K562 (cell line): ENCODE data around the gene PELI2. TPM values are rescaled to one million over a fixed set of nuclear protein-coding genes. Genes with fewer than 3 reads are reported as not detected.

ENCODE experiments used
- ATAC-seq: fragments of 200-7000 bp; cut with Tn5 transposase; 3 replicates; pipeline ENCODE4 v1.9.1; 2020; ENCODE audit warnings: moderate library complexity
- BruUV-seq: library from RNA; stranded (reverse); fragments of 400-500 nt; replicated peaks from 2 replicates; lab custom pipeline; 2021; lab: Mats Ljungman, UMichigan
- CTCF ChIA-PET: fragments of 300-600 bp; formaldehyde crosslinking; extraction: SDS; loops from one replicate; lab custom pipeline; 2021; ENCODE audit warnings: low intra/inter-chr PET ratio; lab: Yijun Ruan, JAX
- POLR2A ChIA-PET: fragments of 300-600, 350-650 bp; sonication (Branson Sonifier 250); formaldehyde crosslinking; extraction: SDS; loops from one replicate; lab custom pipeline; 2021; ENCODE audit warnings: antibody characterized with exemption, inconsistent platforms; lab: Yijun Ruan, JAX
- DNase-seq, 4 experiments: peaks; one replicate each; pipeline versions ENCODE4 v3.0.0 to v3.0.0-alpha.2; 2011 to 2018; ENCODE audit warnings: low spot score in 3 of 4, mixed read lengths in 3 of 4; ENCODE audit errors: extremely low read depth in 1 of 4
- FAIRE-seq: peaks from 2 replicates; lab custom pipeline; 2011; peaks lifted over from hg19 to GRCh38; lab: Jason Lieb, UNC
- H2AFZ ChIP-seq: 2 replicates; pipeline ENCODE4 v1.6.0; 2011; ENCODE audit warnings: low read depth, low read length, control low read depth, inconsistent platforms
- H3K27ac ChIP-seq: fragments of 200-600 bp; 3 replicates; pipeline ENCODE4 v1.8.0; 2011; ENCODE audit warnings: low read depth, mild to moderate bottlenecking, control low read depth, inconsistent platforms, low read length, moderate library complexity, mixed read lengths; ENCODE audit errors: extremely low read depth
- H3K27me3 ChIP-seq, 2 experiments: fragments of 300-600 bp in 1 of 2; 2 replicates in 1 of 2; 3 replicates in 1 of 2; pipeline versions ENCODE4 v1.6.0 to v1.8.0; 2011; ENCODE audit warnings: inconsistent platforms in 2 of 2, low read length in 2 of 2, mild to moderate bottlenecking in 1 of 2, mixed read lengths in 1 of 2, moderate library complexity in 1 of 2; ENCODE audit not compliant: control insufficient read depth in 2 of 2, insufficient read depth in 2 of 2
- H3K36me3 ChIP-seq: fragments of 300-600 bp; 3 replicates; pipeline ENCODE4 v1.8.0; 2011; ENCODE audit warnings: mild to moderate bottlenecking, low read length, inconsistent platforms; ENCODE audit not compliant: control insufficient read depth, insufficient read depth
- H3K4me1 ChIP-seq, 2 experiments: fragments of 200-600 bp in 1 of 2; replicated peaks in 1 of 2; 2 replicates in 1 of 2; 3 replicates in 1 of 2; pipeline versions ENCODE4 v1.5.1 to v1.8.0; 2011; ENCODE audit warnings: inconsistent platforms in 2 of 2, low read length in 2 of 2, mild to moderate bottlenecking in 1 of 2, mixed read lengths in 1 of 2, moderate library complexity in 1 of 2; ENCODE audit not compliant: control insufficient read depth in 2 of 2, insufficient read depth in 2 of 2
- H3K4me2 ChIP-seq: 2 replicates; pipeline ENCODE4 v1.6.1; 2011; ENCODE audit warnings: low read length, control low read depth, inconsistent platforms, mixed read lengths; ENCODE audit not compliant: insufficient read depth
- H3K4me3 ChIP-seq: fragments of 200-600 bp; sonication (generic), shearing (Covaris generic); 2 replicates; pipeline ENCODE4 v1.5.1; 2016; ENCODE audit warnings: control low read depth, inconsistent platforms
- H3K79me2 ChIP-seq: fragments of 200-600 bp; 3 replicates; pipeline ENCODE4 v1.8.0; 2011; ENCODE audit warnings: low read length, inconsistent platforms; ENCODE audit not compliant: control insufficient read depth, insufficient read depth
- H3K9ac ChIP-seq, 2 experiments: 2 replicates each; pipeline versions ENCODE4 v1.6.0 to v1.6.1; 2011; ENCODE audit warnings: low read depth in 2 of 2, low read length in 2 of 2, control low read depth in 1 of 2, inconsistent platforms in 1 of 2, mild to moderate bottlenecking in 1 of 2, mixed read lengths in 1 of 2; ENCODE audit not compliant: insufficient read depth in 1 of 2
- H3K9me1 ChIP-seq: one replicate; pipeline ENCODE4 v1.6.0; 2011; ENCODE audit warnings: inconsistent platforms, mild to moderate bottlenecking, low read length, moderate library complexity; ENCODE audit not compliant: control insufficient read depth, insufficient read depth
- H3K9me3 ChIP-seq: replicated peaks from 2 replicates; pipeline ENCODE4 v1.5.1; 2011; ENCODE audit warnings: low read depth, low read length, inconsistent platforms; ENCODE audit not compliant: control insufficient read depth, insufficient read depth
- H4K20me1 ChIP-seq: replicated peaks from 2 replicates; pipeline ENCODE4 v1.6.1; 2011; ENCODE audit warnings: low read length, inconsistent platforms, mixed read lengths; ENCODE audit not compliant: control insufficient read depth, insufficient read depth
- ETV6 ChIP-seq, 3 experiments: fragments of 150-350 bp in 1 of 3; sonication (generic) in 1 of 3; formaldehyde crosslinking in 1 of 3; IDR thresholded peaks; 2 replicates each; pipeline versions ENCODE4 v1.6.1 to v1.8.0; 2014 to 2022; ENCODE audit warnings: borderline replicate concordance in 2 of 3, low read depth in 2 of 3, antibody characterized with exemption in 1 of 3, low read length in 1 of 3, mild to moderate bottlenecking in 1 of 3, missing genetic modification reagents in 1 of 3
- FUS ChIP-seq: fragments of 200-400 bp; formaldehyde crosslinking; optimal IDR thresholded peaks from 2 replicates; pipeline ENCODE3; 2017; ENCODE audit warnings: low read depth, low read length
- IRF9 ChIP-seq: fragments of 450-650 bp; IDR thresholded peaks from 2 replicates; pipeline ENCODE4 v1.6.1; 2016; ENCODE audit warnings: missing biosample characterization, missing genetic modification characterization
- NFATC3 ChIP-seq: fragments of 450-650 bp; IDR thresholded peaks from 2 replicates; pipeline ENCODE4 v1.6.1; 2017; ENCODE audit warnings: mild to moderate bottlenecking
- NFE2L1 ChIP-seq: fragments of 450-650 bp; IDR thresholded peaks from 2 replicates; pipeline ENCODE4 v1.6.1; 2016; ENCODE audit warnings: missing genetic modification characterization, low read depth, mild to moderate bottlenecking, missing compliant biosample characterization, moderate library complexity, borderline replicate concordance
- PRPF4 ChIP-seq: fragments of 200-400 bp; formaldehyde crosslinking; IDR thresholded peaks from one replicate; pipeline ENCODE4 v1.6.1; 2017; ENCODE audit warnings: low read length, low read depth, mild to moderate bottlenecking; ENCODE audit not compliant: insufficient read depth, poor library complexity, severe bottlenecking
- RAD21 ChIP-seq, 2 experiments: fragments of 250-450 bp in 1 of 2; fragments of 450-650 bp in 1 of 2; sonication (Bioruptor Pico) in 1 of 2; formaldehyde crosslinking in 1 of 2; IDR thresholded peaks in 1 of 2; conservative IDR thresholded peaks in 1 of 2; 2 replicates each; pipeline versions ENCODE4 v1.4.0 to v1.8.0; 2020 to 2022; ENCODE audit warnings: mild to moderate bottlenecking in 2 of 2, moderate library complexity in 1 of 2
- ZNF511 ChIP-seq: sonication (generic); formaldehyde crosslinking; IDR thresholded peaks from 2 replicates; pipeline ENCODE4 v1.8.0; 2022; ENCODE audit warnings: mild to moderate bottlenecking, missing genetic modification reagents
- WGBS: fragments of 100-300 bp; shearing (Covaris generic); methylation state at CpG from one replicate; pipeline ENCODE4 v1.1.6; 2016; ENCODE audit warnings: low coverage, mixed read lengths; ENCODE audit not compliant: insufficient coverage; ENCODE audit errors: missing lambda C conversion rate; 5-methylcytosine and 5-hydroxymethylcytosine counted together
- in situ Hi-C: fragments of 300-500 bp; cut with MboI; formaldehyde crosslinking; loops from 4 replicates; pipeline ENCODE4 v1.15.0; 2018; ENCODE audit warnings: inconsistent platforms, mixed read lengths
- intact Hi-C: fragments of 100-400 bp; cut with micrococcal nuclease; formaldehyde crosslinking; loops from 2 replicates; pipeline ENCODE4 v1.14.2; 2022
- polyA plus RNA-seq, 8 experiments: library from polyadenylated mRNA; depleted of rRNA in 4 of 8; stranded (reverse) in 5 of 8; unstranded in 3 of 8; fragments of >200 nt; fragmentation: Nextera tagmentation in 2 of 8; fragmentation: Illumina TruSeq in 1 of 8; extraction: Ambion mirVana in 2 of 8; extraction: Trizol in 1 of 8; gene quantifications; 2 replicates each; pipeline versions ENCODE4 v1.2.1 to v1.2.3, GENCODE V29; 2011 to 2014; ENCODE audit warnings: inconsistent platforms in 1 of 8, missing spikeins in 1 of 8
- total RNA-seq, 7 experiments: library from RNA; depleted of rRNA in 6 of 7; stranded (reverse); fragments of >200 nt in 6 of 7; fragmentation: Illumina TruSeq in 2 of 7; extraction: Trizol in 2 of 7; gene quantifications; 2 replicates each; pipeline versions ENCODE4 v1.2.1 to v1.2.3, GENCODE V29; 2011 to 2021; ENCODE audit warnings: low replicate concordance in 1 of 7

The PELI2 gene
- total and polyA plus RNA-seq, 9 of the 15 experiments (the other 6 are each of a cell fraction or from before 2014, with no cell fraction given) = 0.20 to 1.5 (median 0.44) TPM

DNA sequence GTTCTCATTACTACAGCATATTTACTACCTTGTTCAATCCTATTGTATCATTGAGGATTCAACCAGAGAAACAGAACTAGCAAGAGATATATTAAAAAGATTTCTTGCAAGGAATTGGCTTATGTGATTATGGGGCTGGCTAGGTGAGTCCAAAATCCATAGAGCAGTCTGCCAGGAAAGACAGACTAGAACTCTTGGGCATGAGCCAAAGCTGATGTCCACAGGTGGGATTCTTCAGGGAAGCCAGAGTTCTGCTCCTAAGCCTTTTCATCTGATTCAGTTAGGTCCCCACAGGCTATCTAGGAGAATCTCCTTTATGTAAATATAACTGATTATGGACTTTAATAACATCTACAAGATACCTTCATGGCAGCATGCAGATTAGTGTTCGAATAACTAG, 26.0 kb downstream of the PELI2 start:
- ChIA-PET POLR2A (no interaction called here), CTCF (no interaction called here)
- ATAC-seq (no peak), FAIRE-seq (no peak), DNase-seq (no peak)
- H3K9me3 ChIP-seq = no peaks in the 10 kb centered on the region
- no peak overlapping the region for H2AFZ ChIP-seq
- peaks cover 4% of the 10 kb centered on the region in 2 experiments; a peak in 1 of 5 replicates for H3K27me3 ChIP-seq
- no peaks in the 10 kb centered on the region for H3K79me2 ChIP-seq
- no peaks in the 10 kb centered on the region for H3K36me3 ChIP-seq
- no peak overlapping the region for H3K4me3 ChIP-seq
- H3K4me1 ChIP-seq = no peaks in the 10 kb centered on the region
- TF ChIP-seq IRF9 (tag) (no peak), ZNF511 (no peak)
- intact Hi-C loops (no loop called here), in situ Hi-C loops (no loop called here)
- no peak overlapping the region for H3K4me2 ChIP-seq
- H4K20me1 ChIP-seq = no peaks in the 10 kb centered on the region
- BruUV-seq = no TSS peak
- no peak overlapping the region for H3K27ac ChIP-seq
- WGBS = 0% methylated on average over 1 of the region's 1 CpG
- no peak overlapping the region for H3K9ac ChIP-seq
- H3K9me1 ChIP-seq = no peaks in the 10 kb centered on the region

DNA sequence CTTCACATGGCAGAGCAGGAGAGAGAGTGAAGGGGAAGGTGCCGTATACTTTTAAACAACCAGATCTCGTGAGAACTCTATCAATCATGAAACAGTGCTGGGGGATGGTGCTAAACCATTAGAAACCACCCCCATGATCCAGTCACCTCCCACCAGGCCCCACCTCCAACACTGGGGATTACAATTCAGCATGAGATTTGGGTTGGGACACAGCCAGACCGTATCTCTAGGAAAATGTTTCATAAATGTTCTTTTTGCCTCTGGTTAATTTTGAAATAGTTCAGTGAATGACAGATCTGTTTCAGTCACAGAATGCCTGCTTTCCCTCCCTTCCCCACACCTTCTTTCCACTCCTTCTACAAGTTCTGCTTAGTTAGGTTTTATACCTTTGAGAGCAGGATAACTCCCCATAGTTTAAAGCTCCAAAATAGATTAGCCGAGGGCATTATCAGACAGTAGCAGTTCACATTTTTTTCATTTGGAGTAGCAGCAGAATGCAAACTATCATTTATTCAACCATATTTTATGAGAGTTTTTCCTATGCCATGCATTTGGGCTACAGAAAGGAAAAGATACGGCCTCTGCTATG, 27.1 kb downstream of the PELI2 start:
- in situ Hi-C loops = no loop called here
- POLR2A ChIA-PET = no interaction called here
- Histone ChIP-seq H3K9me1 (no peaks in the 10 kb centered on the region), H2AFZ (no peak overlapping the region), H3K27ac (no peak overlapping the region), H3K4me2 (no peak overlapping the region), H3K4me3 (no peak overlapping the region), H3K36me3 (no peaks in the 10 kb centered on the region), H3K4me1 (no peaks in the 10 kb centered on the region), H3K27me3 (0 out of 5 replicates have a peak, but pooled peaks cover 2 to 4% of the 10 kb centered on the region in 2 experiments), H4K20me1 (no peaks in the 10 kb centered on the region), H3K9ac (no peak overlapping the region), H3K9me3 (no peaks in the 10 kb centered on the region), H3K79me2 (no peaks in the 10 kb centered on the region)
- FAIRE-seq (no peak), ATAC-seq (no peak), DNase-seq (no peak)
- CTCF ChIA-PET = no interaction called here
- TF ChIP-seq FUS = no peak
- TF ChIP-seq NFATC3 = no peak
- no peak for TF ChIP-seq RAD21 (CRISPR knock-in tag; conservative IDR thresholded peaks at IDR 0.05 in 1 of 2, IDR thresholded peaks at IDR 0.05 in 1 of 2)
- no peak for TF ChIP-seq ETV6 (IDR thresholded peaks at IDR 0.05; ENCODE audit: borderline replicate concordance in 1 of 2, low read depth in 2 of 2, low read length in 1 of 2)
- TF ChIP-seq ETV6 (CRISPR knock-in tag; IDR thresholded peaks at IDR 0.05; ENCODE audit: borderline replicate concordance) = no peak
- TF ChIP-seq NFE2L1 (tag) = no peak
- no peak for TF ChIP-seq PRPF4
- WGBS = 4% methylated on average over 5 of the region's 5 CpGs
- intact Hi-C loops = no loop called here
- BruUV-seq = no TSS peak
